22Rv1 (cell line): Measurements from ENCODE around the gene S1PR2.

Experiments used
- H3K27ac ChIP-seq: fragments of 450-650 bp; 2 replicates; pipeline ENCODE4 v1.5.1; 2017
- CTCF ChIP-seq: fragments of 450-650 bp; IDR thresholded peaks from 2 replicates; pipeline ENCODE4 v1.5.1; 2017; ENCODE audit warnings: mild to moderate bottlenecking
- ZFX ChIP-seq: fragments of 450-650 bp; IDR thresholded peaks from 2 replicates; pipeline ENCODE4 v1.6.1; 2017; ENCODE audit warnings: antibody characterized with exemption, borderline replicate concordance

S1PR2 gene

GRCh38 chr19:10227026-10227971 is 3.8 kb downstream of the S1PR2 start:
- TF ChIP-seq ZFX (no peak), CTCF (peak; percentile 34)
- H3K27ac ChIP-seq = no peak overlapping the region

- H3K27ac ChIP-seq = no peak overlapping the region
- TF ChIP-seq CTCF (no peak), ZFX (no peak)
Measured at GRCh38 chr19:10226376-10227025, 4.6 kb downstream of the S1PR2 start.

- no peak overlapping the region for H3K27ac ChIP-seq
Measured at GRCh38 chr19:10226021-10226375, 5.1 kb downstream of the S1PR2 start.

GRCh38 chr19:10224337-10224736 is 6.8 kb downstream of the S1PR2 start:
- H3K27ac ChIP-seq = no peak overlapping the region
- TF ChIP-seq CTCF = no peak
- no peak for TF ChIP-seq ZFX

More at GRCh38 chr19:10226021-10226375, 5.1 kb downstream of the S1PR2 start:
- TF ChIP-seq ZFX = no peak

- no peak overlapping the region for H3K27ac ChIP-seq
- TF ChIP-seq ZFX (no peak), CTCF (no peak)
Measured at GRCh38 chr19:10223488-10224213, 7.5 kb downstream of the S1PR2 start.

- TF ChIP-seq CTCF (no peak), ZFX (no peak)
- H3K27ac ChIP-seq = no peak overlapping the region
Measured at GRCh38 chr19:10222201-10222890, 8.8 kb downstream of the S1PR2 start.

GRCh38 chr19:10220695-10221094 is 10.4 kb downstream of the S1PR2 start:
- no peak for TF ChIP-seq CTCF
- TF ChIP-seq ZFX = no peak
- no peak overlapping the region for H3K27ac ChIP-seq
